NCI-H1436 (cell line): ENCODE data around the gene GALNT2.

Source experiments
- DNase-seq: peaks from one replicate; lab custom pipeline; 2025; lab: John Stamatoyannopoulos, UW

GALNT2 gene

DNA sequence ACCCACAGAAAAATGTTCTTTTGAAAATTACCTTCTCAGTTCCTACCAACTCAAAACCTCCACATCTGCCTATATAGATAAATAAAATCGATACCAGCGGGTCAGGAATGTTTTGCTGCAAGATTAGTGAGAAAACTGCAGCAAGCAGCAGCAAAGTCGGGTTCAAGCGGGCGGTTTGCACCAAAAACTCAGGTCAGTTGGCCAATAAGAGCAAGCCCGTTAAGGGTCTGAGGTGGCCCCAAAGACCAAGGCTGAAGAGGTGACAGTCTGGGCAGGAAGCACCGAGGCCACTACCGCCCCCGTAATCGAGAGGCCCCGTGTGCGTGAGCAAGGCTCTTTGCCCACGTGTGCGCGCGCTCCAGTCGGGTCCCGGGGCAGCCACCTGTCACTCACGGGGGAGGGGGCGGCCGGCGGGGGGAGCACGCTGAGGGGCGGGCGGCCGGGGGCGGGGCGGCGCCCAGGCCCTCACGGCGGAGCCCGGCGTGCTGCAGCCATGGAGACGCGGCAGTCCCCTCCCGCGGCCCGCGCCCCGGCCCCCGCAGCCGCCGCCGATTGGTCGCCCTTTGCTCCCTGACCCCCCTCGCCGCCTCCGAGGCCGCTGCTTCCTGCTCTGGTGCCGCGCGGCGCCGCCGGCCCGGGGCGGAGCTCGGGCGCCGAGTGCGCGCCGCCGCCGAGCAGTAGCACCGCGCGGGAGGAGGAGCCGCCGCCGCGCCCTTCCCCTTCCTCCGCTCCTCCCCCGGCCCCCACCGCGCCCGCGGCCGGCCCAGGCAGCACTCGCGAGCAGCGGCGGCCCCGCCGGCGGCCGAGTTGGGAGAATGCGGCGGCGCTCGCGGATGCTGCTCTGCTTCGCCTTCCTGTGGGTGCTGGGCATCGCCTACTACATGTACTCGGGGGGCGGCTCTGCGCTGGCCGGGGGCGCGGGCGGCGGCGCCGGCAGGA lies at the start of gene GALNT2:
Gene GALNT2 (plus strand): TSS at position 773 of the 939 bp plus-strand sequence. CDS start 43 bp downstream, at position 816.
- DNase-seq, result peak; percentile 93

GRCh38 chr1:230020451-230020850 lies 46.6 kb upstream of the GALNT2 start:
- DNase-seq, result no peak

DNA sequence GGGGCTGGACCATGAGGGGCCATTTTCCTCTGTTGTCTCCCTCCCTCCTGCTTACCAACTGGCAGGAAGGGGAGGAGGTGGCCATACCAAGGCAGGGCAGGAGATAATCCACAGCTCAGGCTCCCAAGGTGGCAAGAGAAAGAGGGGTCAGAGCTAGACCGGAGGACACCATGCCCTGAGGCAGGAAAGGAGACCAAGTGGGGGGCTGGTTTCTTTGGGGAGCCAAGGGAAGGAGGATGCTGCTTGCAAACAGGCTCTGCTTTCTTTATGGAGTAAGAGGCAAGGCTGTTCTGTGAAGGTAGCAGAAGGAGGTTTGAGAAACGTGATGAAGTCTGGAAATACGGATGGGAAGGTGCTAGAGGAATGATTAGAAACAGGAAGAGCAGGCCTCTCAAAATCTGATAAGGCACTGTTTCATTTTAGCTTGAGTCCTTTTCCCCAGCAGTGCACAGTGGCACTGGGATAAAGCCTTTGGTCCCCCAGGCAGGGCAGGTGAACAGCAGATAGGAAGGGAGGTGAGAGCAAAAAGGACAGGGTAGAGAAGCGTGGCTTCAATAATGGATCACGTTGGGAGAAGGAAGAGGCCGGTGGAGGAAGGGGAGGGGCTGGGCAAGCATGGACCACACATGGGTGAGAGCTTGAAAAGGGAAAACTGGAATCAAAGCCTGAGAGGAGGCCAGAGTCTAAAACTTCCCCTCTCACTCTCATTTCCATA lies 44.2 kb upstream of the GALNT2 start:
- no peak for DNase-seq

- no peak for DNase-seq
Observed at GRCh38 chr1:230025686-230026085, 41.4 kb upstream of the GALNT2 start.

GRCh38 chr1:230026139-230026538 lies 40.9 kb upstream of the GALNT2 start:
- no peak for DNase-seq

GRCh38 chr1:230026572-230026971 lies 40.5 kb upstream of the GALNT2 start:
- DNase-seq, result no peak

GRCh38 chr1:230028602-230029223 lies 38.3 kb upstream of the GALNT2 start:
- no peak for DNase-seq

DNA sequence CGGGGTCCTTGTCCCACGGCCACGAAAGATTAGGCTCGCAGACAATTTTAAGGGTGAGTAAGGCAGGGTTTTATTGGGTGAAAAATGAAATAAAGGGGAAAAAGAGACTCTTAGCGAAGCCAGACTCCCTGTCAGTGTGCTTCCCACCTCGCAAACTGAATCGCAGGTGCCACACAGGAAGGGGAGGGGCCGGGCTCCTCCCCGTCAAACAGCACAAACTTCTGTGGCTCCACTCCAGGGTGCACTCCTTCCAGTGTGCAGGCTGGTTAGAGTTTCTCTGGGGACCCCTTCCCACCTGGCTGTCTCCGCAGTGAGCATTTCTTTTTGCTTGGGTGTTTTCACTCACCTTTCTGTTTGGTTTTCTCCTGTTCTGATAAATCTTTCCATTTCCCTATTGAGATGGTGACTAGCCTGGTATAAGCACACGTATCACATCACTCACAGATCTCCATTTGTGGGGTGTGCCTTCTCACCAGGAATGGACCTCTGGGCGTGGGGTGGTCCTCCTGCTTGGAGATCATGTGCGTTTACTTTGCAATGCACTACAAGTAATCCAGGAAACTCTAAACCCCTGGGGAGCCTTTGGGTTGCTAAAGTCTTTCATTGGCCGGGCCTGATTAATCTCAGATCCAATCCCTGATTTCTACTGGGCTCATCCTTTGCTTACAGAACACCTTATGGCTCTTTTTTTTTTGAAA lies 37.6 kb upstream of the GALNT2 start:
- DNase-seq, result no peak

DNA sequence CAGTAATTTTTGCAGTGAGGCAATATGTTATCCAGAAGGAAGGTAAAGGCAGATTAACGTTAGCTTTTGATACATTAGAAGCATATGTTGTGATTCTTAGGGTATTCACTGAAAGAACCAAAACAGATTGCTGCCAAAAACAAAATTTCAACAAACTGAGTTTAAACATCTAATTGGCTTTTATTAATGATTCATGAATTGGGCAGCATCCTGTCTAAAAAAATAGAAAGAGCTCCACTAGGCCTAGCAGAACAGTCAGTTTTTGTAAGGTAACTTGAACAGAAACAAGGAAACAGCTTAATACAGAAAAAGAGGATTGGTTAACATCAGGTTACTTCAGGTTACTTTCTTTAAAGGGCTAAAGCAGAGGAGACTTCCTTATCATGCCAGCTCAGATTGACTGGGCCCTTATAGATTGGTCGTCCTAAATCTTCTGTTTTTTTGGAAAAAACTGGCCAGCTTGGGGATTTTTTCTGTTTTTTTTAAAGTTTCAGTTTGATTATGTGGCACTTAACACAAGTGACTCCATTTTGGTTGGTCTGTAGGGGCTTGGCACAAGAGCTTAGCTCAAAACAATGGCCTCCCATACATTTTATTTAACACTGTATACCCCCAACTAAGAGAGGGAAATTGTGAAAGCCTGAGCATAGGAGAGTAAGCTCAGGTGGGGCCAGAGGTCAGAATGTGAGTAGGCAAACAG lies 36.8 kb upstream of the GALNT2 start:
- no peak for DNase-seq

GRCh38 chr1:230031131-230031530 lies 35.9 kb upstream of the GALNT2 start:
- DNase-seq, result no peak

GRCh38 chr1:230032516-230033281 lies 34.3 kb upstream of the GALNT2 start:
- DNase-seq, result no peak

GRCh38 chr1:230037261-230037660 lies 29.8 kb upstream of the GALNT2 start:
- DNase-seq, result no peak

DNA sequence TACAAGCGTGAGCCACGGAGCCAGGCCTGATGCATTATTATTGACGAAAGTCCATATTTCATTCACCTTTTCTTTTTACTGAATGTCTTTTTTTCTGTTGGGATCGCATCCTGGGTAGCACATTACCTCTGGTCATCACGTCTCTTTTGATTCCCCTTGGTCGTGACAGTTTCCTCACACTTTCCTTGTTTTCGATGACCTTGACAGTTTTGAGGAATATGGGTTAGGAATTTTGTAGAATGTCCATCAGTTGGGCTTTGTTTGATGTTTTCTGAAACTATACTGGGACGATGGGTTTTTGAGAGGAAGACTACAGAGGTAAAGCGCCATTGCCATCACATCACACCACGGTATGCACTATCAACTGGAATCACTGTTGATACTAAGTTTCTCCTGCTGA lies 26.6 kb upstream of the GALNT2 start:
- no peak for DNase-seq

DNA sequence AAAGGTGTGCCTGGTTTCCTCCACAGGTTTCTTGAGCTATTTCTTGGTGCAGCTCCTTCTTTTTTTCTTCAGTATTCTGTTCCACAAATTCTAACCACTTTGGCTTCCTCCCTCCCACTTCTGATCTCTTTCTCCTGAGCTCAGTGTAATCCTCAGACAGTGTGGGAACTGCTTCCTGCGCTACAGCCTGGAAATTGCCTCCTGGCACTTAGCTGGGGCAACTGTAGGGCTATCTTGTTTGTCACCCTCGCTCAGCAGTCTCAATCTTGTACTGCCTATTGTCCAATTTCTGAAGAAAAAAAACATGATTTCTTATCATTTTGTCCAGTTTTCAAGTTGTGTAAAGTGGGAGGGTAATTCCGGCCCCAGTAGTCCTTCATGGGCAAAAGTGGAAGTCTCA lies 24.0 kb upstream of the GALNT2 start:
- no peak for DNase-seq

DNA sequence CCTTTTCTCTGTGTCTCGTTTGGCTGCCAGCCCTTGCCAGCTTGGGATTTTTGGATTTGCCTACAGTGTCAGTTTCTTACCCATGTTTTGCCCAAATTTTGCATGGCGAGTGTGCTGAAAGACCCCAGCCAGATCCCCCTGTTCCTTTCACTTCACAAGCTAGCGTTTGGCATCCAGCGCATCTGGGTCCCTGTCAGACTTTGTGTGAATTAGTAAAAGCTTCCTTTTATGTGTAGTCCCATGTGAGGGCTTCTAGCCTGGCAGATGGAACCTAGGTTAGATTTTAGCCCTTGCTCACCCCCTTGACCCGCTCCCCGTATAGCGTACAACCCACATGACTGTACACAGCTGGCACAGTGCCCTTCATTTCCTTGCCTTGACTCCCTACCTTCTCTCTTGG lies 22.3 kb upstream of the GALNT2 start:
- DNase-seq, result no peak

- DNase-seq, result no peak
Observed at GRCh38 chr1:230047114-230047865, 19.7 kb upstream of the GALNT2 start.

DNA sequence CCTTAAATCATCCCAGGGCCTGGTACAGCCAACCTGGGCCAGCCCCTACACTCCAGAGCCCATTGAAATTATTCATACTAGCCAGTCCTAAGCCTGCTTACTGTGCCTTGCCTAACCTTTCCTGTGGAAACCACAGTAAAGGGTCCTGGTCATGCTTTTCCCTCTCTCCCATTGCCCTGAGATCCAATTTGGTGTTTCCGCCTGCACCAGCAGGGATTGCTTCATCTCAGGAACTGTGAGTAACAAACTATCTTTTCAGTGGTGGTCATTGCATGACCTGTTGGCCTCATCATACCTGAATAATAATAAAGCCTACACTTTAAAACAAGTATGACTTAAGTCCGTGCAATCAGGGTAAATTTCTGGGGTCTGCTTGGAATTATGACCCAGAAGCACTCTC lies 18.7 kb upstream of the GALNT2 start:
- DNase-seq, result no peak

DNA sequence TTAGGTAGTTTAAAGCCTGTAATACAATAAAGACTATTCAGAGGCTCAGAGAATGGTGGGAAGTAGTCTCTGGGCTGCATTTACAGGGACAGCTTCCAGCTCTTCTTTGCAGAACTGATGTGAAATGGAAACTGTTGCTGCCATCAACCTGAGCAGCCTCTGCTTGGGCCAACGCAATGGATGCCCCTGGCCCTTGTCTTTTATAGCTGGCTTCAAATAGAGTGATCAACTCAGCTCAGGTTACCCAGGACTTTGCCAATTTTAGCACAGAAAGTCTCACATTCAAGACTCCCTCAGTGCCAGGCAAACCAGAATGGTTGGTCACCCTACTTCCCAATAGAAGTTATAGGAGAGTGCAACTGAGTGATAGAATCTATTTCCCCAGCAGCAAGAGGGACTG lies 18.1 kb upstream of the GALNT2 start:
- no peak for DNase-seq

DNA sequence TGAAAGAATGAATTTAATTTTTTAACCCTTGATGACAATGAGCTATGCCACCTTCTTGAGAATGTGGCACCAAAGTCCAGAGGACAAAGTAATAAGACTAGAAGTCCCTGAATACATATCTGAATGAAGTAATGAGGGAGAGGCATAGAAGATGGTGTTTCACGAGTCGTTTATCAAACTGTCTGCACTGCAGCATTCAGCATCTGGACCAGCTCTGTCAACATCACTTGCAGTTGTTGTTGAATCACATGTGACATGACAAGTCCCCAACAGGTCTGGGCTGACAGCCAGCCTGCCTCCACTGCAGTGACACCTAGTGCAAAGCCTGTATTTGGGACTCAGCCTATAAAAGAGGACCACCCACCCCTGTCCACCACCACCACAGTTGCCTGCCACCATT lies 17.3 kb upstream of the GALNT2 start:
- no peak for DNase-seq
